ENCODE data around the gene PRKCD.

The PRKCD gene

DNA sequence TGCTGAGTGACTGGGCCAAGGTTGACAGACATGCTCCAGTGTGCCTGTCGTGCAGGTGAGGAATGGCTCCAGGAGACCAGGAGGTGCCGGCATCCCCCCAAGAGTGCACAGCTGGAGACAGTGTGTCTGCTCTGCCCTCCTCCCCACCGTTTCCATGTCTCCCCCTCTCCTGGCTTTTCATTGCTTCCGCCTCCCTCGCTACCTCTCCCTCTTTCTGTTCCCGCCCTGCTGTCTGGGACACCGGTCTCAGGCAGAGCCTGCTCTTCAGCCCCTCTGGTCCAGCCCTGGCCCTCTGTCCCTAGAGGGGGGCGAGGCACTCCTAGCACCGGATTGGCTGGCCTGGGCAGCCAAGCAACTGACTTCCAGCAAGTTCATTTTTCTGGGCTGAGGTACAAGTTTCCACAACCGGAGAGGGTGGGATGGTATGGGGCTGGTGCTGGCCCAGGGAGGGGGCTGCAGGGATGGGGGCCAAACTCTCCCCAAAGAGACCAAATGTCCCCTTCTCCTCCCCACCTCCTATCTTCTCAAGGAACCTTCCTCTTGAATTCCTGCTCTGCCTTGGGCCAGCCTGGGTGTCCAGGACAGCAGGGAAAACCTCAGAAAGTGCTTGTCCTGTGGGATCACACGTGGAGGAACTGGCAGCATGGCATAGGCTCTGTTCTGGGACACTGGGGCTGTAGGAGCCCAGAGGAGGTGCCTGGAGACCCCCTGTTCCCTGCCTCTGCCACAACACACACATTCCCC, 32.6 kb downstream of the PRKCD start:
- DNase-seq, result no peak

GRCh38 chr3:53194210-53195065, 33.4 kb downstream of the PRKCD start:
- no peak for DNase-seq

- no peak for DNase-seq
Observed at GRCh38 chr3:53195066-53195450, 34.0 kb downstream of the PRKCD start.

DNA sequence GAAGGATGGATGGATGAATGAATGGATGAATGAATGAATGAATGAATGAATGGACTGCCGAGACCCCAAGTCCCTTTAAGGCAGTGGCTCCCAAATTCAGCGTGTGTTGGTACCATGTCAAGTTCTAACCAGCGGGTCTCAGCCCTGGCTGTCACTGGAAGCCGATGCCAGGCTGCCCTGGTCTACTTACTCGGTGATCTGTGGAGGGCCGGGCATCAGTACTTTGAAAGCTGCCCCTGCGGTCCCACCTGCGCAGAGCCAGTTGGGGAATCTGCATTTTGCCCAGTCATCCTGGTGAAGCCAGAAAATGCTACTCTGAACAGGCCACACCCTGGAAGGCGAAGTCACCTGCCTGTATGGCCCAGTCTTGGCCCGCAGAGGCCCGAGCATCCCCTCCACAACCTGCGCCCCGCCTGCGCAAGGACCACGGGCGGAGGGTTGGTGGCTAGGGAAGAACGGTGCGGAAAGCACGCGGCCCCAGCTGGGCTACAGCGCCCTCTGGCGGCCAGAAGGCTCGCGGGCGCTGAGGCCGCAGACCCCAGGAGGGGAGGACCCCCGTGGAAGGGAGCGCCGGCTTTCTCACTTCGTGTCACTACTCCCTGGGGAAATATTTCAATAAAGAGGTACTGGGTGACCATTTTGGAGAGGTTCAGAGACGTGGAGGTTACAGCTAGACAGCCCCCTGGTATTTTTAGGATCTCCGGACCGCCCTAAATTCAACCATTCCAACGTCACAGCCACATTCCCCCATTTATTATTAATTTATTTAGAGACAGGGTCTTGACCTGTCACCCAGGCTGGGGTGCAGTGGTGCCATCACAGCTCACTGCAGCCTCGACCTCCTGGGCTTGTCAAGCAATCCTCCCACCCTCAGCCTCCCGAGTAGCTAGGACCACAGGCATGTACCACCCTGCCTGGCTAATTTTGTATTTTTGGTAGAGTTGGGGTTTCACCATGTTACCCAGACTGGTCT, 34.9 kb downstream of the PRKCD start:
- DNase-seq, result peak; percentile 44

DNA sequence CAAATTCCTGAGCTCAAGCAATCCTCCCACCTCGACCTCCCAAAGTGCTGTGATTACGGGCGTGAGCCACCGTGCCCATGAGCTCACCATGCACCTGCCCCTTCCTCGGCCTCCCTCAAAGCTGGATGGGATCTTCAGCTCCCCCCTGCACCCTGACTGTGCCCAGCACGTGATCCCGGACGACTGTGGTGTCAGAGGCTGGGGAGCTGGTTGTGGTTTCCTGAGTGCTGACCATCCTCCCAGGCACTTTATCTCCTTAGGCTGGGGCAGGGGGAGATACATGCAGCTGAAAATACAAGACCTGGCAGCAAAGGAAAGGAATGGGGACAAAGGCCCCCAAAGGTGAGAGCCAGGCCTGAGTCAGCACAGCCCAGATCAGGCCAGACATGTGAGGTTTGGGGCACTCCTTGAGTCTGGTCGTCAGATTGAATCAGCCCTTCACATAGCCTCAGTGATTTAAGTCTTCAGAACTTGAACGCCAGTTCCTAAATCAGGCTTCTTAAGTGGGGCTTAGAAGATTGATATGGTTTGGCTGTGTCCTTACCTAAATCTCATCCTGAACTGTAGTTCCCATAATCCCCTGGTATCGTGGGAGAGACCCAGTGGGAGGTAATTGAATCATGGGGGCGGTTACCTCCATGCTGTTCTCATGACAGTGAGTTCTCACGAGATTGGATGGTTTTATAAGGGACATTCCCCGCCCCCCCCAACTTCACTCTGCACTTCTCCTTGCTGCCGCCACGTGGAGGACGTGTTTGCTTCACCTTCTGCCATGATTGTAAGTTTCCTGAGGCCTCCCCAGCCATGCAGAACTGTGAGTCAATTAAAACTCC, 35.8 kb downstream of the PRKCD start:
- no peak for DNase-seq

DNA sequence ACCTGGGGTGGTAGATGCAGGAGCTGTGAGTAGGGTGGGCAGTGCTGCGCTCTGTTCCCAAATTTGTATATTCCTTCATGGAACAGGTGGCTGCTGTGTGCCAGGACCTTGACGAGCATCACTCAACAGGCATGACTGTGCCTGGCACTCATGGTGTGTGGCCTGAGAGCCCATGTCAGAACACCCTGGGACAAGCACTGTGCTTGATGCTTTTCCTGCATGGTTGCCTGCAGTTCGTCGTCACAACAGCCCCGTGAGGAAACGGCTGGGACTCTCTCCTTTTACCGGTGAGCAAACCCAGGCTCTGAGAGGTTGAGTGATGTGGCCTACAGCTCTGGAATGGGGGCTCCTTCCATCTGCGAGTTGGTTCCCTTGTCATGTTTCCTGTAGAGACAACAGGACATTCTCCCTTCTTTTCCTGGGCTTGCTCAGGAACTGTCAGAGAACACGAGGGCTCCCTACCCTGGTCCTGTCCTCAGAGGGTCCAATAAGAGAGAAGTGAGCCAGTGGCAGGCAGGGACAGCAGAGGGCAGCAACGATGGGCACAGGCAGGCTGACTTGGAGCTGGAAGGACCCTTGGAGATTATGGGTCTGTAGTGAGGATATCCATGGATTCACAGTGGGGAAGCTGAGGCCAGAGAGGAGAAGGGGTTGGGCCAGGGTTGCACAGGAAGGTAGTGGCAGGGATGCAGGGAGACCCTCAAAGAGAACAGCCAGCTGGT, 37.4 kb downstream of the PRKCD start:
- no peak for DNase-seq

GRCh38 chr3:53198996-53199395, 38.0 kb downstream of the PRKCD start:
- no peak for DNase-seq

GRCh38 chr3:53199834-53200233, 38.8 kb downstream of the PRKCD start:
- DNase-seq, result no peak

- no peak for DNase-seq
Observed at GRCh38 chr3:53200501-53201498, 39.8 kb downstream of the PRKCD start.

GRCh38 chr3:53202331-53203015, 41.5 kb downstream of the PRKCD start:
- no peak for DNase-seq

DNA sequence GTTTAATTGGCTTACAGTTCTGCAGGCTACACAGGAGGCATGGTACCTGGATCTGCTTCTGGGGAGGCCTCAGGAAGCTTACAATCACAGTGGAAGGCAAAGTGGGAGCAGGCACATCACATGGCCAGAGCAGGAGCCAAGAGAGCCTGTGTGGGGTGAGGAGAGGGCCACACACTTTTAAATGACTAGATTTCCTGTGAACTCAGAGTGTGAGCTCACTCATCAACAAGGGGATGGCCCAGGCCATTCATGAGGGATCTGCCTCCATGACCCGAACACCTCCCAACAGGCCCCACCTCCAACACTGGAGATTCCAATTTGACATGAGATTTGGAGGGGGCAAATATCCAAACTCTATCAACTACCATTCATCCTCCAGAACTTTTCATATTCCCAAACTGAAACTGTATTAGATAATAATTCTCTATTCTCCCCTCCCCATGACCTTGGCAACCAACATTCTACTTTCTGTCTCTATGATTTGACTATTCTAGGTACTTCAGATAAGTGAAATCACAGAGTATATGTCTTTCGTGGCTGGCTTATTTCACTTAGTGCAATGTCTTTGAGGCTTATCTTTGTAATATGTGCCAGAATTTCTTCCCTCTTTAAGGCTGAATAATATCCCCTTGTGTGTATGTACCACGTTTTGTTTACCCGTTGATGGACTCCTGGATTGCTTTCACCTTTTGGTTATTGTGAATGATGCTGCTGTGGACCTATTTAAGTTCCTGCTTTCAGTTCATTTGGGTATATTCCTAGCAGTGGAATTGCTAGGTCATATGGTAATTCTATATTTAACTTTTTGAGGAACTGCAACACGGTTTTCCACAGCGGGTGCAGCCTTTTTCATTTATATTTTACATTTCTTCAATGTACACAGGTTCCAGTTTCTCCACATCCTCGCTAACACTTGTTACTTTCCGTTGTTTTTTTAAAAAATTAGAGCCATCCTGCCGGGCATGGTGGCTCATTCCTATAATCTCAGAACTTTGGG, 51.0 kb downstream of the PRKCD start:
- no peak for DNase-seq

DNA sequence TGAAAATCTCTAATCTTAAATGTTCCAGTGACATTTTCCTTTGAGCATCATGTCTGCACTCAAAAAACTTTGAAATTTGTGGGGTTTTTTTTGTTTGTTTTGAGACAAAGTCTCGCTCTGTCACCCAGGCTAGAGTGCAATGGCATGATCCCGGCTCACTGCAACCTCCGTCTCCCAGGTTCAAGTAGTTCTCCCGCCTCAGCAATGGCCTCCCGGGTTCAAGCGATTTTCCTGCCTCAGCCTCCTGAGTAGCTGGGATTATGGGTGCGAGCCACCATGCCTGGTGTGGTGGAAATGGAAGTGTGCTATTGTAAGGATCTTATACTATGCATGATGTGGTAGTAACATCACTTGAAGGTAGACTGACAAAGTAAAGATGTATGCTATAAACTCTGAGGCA, 52.3 kb downstream of the PRKCD start:
- no peak for DNase-seq

DNA sequence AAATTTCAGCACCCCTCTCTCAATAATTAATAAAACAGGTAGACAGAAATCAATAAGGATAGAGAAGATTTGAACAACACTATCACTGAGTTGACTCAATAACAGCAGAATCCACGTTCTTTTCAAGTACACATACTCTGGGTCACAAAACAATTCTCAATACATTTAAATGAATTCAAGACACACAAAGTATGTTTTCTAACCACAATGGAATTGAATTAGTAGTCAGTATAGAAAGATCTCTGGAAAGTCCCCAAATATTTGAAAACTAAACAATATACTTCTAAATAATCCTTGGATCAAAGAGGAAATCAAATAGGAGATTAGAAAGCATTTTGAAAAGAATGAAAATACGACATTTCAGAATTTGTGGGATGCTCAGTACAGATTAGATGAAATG, 54.8 kb downstream of the PRKCD start:
- DNase-seq, result no peak

DNA sequence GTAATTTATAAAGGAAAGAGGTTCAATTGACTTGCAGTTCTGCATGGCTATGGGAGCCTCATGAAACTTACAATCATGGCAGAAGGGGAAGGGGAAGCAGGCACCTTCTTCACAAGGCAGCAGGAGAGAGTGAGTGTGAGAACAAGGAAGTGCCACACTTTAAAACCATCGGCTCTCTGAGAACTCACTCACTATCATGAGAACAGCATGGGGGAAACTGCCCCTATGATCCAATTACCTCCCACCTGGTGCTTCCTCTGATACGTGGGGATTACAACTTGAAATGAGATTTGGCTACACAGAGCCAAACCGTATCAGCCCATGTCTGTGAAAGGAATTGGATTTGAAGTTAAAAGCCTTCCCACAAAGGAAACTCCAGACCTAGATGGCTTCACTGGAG, 55.7 kb downstream of the PRKCD start:
- DNase-seq, result no peak

DNA sequence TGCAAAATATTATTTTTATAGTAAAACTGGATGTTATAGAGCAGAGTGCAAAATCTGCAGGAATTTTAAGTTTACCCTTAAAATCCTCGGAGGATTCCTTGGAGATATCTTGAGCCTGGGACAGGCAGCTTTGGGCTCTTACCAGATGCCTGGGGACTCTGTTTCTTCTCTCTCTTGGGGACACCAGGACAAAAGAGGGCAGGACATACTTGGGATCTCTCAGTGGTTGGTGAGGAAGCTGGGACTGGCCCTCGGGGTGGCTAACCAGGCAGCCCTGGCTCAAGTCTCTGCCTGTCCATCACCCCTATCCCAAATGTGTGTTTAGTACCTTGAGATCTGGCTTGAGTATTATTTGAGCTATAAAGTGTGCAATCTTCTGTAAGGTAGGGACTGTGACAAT, 56.2 kb downstream of the PRKCD start:
- no peak for DNase-seq

DNA sequence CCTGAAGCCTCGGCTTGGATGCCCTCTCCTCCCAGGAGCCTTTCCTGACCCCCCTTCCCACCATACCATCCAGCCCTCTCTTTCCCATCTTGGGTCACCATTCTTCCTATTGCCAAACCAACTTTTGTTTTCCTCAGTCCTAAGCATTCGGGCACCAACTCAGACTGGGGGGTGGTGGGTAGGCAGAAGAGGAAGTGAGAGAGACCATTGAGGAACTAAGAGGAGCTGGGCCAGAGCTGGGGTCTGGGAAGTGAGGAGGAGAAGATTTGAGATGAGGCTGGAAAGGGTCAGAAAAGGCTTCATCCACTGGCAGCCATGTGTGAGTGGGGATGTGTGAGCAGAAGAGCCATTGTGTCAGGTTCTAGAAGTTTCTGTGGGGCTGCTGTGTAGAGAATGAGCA, 57.1 kb downstream of the PRKCD start:
- DNase-seq, result no peak

GRCh38 chr3:53219895-53220483, 59.0 kb downstream of the PRKCD start:
- DNase-seq, result peak; percentile 75

- DNase-seq, result no peak
Observed at GRCh38 chr3:53221345-53221744, 60.3 kb downstream of the PRKCD start.
